HG03469 (cell line): ENCODE measurements around the gene MT1E.
"Not testable (repeated sequence)": the region's sequence is repeated elsewhere in the genome, so short reads cannot be mapped to it uniquely, and the experiment has no call there.

Experiments used
- ATAC-seq: cut with Tn5 transposase; IDR thresholded peaks from one replicate; pipeline ENCODE4 v1.9.1; 2021; ENCODE audit warnings: mild to moderate bottlenecking, moderate library complexity, moderate number of reproducible peaks; ENCODE audit not compliant: unreplicated experiment

MT1E gene

GRCh38 chr16:56643080-56643778 lies 17.6 kb downstream of the MT1E start:
- no peak for ATAC-seq

- no peak for ATAC-seq
Measured at GRCh38 chr16:56643833-56644232, 18.3 kb downstream of the MT1E start.

GRCh38 chr16:56645311-56645710 lies 19.7 kb downstream of the MT1E start:
- ATAC-seq, result no peak

GRCh38 chr16:56645838-56646237 lies 20.3 kb downstream of the MT1E start:
- ATAC-seq, result no peak

- ATAC-seq, result no peak
Measured at GRCh38 chr16:56647641-56648431, 22.3 kb downstream of the MT1E start.

- ATAC-seq, result no peak
Measured at GRCh38 chr16:56649271-56649670, 23.7 kb downstream of the MT1E start.

GRCh38 chr16:56649820-56650219 lies 24.2 kb downstream of the MT1E start:
- no peak for ATAC-seq

GRCh38 chr16:56651586-56651985 lies 26.0 kb downstream of the MT1E start, which contains the start of gene MT1B:
TSS of gene MT1B (plus strand) at chr16:56651886. CDS start at chr16:56651954, 68 bp downstream.
- ATAC-seq, result no peak

GRCh38 chr16:56652600-56652999 lies 27.0 kb downstream of the MT1E start:
- ATAC-seq, result no peak

- ATAC-seq, result no peak
Measured at GRCh38 chr16:56653218-56653617, 27.6 kb downstream of the MT1E start.

GRCh38 chr16:56657555-56658326 lies 32.2 kb downstream of the MT1E start, which contains the start of gene MT1F:
TSS of gene MT1F (plus strand) at chr16:56657959. CDS start at chr16:56658059, 100 bp downstream.
- ATAC-seq, result no peak

- ATAC-seq, result no peak
Measured at GRCh38 chr16:56658327-56658875, 32.8 kb downstream of the MT1E start.

- ATAC-seq, result no peak
Measured at GRCh38 chr16:56662357-56663354, 37.1 kb downstream of the MT1E start.

GRCh38 chr16:56664506-56664905 lies 38.9 kb downstream of the MT1E start:
- ATAC-seq, result no peak

- not testable (repeated sequence) for ATAC-seq
Measured at GRCh38 chr16:56665286-56666261, 40.0 kb downstream of the MT1E start.

GRCh38 chr16:56667581-56668571 lies 42.3 kb downstream of the MT1E start, which contains the start of gene MT1G:
TSS of gene MT1G (minus strand) at chr16:56668065. CDS start at chr16:56667993, 72 bp downstream.
- ATAC-seq, result no peak
